Kidney glomerular epithelial cell (primary cell): Measurements from ENCODE around the gene ABCG1.
"Not testable (repeated sequence)": the region's sequence is repeated elsewhere in the genome, so short reads cannot be mapped to it uniquely, and the experiment has no call there.

Experiments
- DNase-seq: peaks from one replicate; lab custom pipeline; 2025; lab: John Stamatoyannopoulos, UW

The ABCG1 gene

GRCh38 chr21:42291751-42292562 lies 73.0 kb downstream of the ABCG1 start:
- DNase-seq = no peak

DNA sequence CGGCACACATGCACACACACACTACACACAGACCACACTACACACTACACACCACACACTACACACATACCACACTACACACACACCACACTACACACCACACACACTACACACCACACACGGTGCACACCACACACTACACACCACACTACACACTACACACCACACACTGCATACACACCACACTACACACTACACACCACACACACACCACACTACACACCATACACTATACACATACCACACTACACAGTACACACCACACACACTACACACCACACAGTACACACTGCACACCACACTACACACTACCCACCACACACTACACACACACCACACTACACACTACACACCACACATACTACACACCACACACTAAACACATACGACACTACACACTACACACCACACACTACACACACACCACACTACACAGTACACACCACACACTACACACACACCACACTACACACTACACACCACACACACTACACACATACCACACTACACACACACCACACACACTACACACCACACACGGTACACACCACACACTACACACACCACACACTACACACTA lies 73.7 kb downstream of the ABCG1 start:
- not testable (repeated sequence) for DNase-seq

DNA sequence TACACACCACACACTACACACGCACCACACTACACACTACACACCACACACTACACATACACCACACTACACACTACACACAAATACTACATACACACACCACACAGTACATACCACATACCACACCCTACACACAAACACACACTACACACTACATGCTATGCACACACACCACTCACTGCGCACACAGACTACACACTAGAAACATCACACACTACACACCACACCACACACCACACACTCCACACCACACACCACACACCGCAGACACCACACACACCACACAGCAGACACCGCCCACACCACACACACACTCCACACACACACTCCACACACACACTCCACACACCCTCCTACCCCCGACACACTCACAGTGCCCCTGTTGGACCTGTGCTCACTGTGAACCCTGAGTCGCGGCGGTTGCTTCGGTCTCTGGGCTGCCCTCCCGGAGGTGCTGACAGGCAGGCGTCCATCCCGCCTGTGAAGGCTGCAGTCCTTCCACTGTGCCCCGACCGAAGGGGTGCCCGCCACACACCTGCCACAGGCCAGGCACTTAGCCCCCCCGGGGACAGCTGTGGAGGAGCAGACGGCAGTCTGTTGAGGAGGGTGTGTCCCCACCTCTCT lies 74.8 kb downstream of the ABCG1 start:
- no peak for DNase-seq

GRCh38 chr21:42294273-42294880 lies 75.4 kb downstream of the ABCG1 start:
- DNase-seq = no peak

GRCh38 chr21:42295845-42296244 lies 76.9 kb downstream of the ABCG1 start:
- no peak for DNase-seq

DNA sequence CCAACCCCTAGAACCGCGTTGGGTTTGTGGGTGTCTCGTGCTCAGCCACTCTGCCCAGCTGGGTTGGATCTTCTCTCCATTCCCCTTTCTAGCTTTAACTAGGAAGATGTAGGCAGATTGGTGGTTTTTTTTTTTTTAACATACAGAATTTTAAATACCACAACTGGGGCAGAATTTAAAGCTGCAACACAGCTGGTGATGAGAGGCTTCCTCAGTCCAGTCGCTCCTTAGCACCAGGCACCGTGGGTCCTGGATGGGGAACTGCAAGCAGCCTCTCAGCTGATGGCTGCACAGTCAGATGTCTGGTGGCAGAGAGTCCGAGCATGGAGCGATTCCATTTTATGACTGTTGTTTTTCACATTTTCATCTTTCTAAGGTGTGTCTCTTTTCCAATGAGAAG lies 77.6 kb downstream of the ABCG1 start:
- DNase-seq = no peak

DNA sequence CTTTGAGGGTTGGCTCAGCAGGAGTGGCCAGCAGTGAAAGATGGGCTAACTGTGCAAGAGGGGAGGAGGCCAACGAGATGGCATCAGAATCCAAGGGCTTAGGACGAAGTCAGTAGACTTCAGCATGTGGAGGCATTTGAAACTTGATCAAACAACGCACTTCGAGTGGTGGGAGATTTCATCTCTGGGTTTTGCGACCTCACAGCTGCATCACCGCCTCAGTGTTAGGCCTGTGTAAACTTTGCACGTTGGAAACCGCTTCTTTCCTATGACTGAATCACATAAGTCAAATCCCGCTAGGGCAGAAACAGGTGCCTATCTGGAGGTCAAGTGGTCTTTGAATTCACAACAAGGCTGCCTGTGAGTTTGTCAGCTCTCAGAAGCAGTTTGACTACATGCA lies 78.4 kb downstream of the ABCG1 start:
- DNase-seq = no peak

DNA sequence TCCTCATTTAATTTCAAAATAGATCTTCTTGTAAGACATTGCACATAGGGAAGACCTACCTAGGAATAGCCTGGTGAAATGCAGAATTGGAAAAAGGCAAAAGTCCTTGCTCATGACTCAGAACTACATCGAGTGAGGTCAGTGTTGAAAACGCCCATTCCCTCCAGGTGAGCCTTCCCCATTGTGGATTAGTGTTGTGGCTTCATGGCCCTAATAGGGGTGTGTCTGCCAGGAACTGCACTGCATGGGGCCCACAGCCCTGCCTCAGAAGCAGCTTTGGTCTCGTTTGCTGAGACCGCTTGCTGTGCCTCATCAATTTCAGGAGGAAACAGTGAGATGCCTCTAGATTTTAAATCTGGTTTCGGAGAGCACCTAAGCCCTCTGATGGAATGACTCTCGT lies 79.3 kb downstream of the ABCG1 start:
- no peak for DNase-seq

GRCh38 chr21:42298657-42299056 lies 79.7 kb downstream of the ABCG1 start:
- no peak for DNase-seq

GRCh38 chr21:42299324-42300044 lies 80.5 kb downstream of the ABCG1 start:
- DNase-seq = no peak

GRCh38 chr21:42300045-42300583 lies 81.2 kb downstream of the ABCG1 start:
- DNase-seq = no peak

DNA sequence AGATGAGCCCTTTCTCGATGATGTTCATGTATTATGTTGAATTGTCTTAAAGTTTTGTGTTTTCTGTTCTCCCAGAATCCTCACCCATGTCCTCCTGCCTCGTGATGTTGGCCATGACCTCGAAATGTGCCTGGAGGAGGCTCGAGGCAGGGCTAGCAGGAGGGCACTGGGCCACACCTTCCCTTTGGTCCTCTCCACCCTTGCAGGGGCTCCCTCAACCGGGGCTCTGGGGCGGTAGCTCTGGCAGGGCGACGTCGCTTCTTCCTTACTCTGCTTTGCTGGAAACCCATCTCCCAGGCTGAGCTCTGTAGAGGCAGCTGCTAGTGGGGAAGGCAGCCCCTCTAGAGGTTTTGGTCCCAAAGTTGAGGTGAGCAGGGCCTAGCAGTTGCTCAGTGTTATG lies 82.0 kb downstream of the ABCG1 start:
- DNase-seq = no peak

DNA sequence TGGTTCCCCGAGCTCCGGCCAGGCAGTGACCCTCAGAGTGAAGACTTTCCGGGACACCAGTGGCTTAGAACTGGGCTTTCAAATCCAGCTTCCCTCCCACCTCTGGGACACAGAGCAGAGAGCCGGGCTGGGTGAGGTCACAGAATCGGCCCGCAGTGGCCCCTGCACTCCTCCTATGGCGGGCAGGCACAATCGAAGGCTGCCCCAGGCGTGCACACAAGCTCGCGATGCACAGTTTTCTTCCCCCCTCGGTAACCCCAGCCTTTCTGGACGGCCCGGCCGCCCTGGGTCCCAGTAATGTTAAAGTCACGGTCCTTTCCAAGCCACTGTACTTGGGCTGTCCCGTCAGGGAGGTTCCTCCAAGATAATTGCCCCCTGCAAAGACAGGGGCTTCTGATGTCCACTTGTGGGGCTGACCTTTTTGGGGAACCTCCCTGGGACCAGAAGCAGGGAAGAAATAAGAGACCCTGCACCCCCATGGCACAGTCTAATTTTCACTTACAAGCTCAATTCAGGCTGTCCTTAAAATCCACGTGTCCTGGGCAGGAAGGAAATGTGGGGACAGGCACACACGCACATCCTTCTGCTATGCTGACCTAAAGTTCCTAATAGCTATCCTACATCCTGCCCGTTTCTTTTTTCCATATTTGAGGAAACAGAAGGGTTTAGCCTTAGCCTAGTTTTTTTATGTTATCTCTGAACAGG lies 82.6 kb downstream of the ABCG1 start:
- no peak for DNase-seq

DNA sequence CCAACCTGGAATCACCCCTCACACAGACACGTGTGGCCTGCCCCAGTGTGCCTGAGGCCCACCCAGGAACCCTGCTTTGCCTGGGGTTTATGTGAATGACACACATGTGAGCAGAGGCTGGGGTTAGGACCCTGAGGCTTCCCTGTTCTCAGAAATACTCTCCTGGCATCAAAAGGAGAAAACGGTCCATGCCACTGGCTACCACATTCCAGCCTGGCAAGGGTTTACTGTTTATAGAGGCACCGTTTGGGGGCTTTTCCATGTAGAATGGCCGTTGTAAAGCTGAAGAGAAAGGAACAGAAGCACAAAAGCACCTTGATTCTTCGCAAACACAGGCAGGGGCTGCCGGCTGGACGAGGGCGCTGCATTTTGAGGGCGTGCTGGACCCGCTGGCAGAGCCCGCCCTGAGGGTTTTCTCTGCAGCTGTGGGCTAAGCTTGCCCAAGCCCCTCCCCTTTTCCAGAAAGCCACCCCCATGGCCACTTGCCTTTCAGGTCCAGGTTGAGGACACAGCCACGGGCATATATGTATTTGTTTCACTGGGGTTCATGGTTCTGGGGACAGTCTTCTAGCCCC lies 83.2 kb downstream of the ABCG1 start:
- DNase-seq = no peak

DNA sequence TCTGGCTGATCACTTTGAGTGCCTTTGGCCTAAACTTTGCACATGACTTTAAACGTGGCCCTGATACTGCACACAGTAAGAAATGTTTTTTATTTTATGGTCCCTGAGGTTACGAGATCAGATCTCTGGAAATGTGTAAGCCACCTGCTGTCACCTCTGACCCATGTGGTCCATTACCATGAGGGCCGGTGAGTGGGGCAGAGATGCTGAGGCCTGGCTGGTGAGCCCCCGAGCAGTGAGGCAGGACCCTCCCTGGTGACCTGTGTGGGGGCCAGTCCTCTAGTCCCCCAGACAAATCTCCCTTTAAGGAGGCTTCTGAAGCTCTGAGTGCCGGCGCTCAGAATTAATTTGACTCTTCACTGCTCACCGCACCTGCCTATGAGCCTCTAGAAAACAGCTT lies 83.9 kb downstream of the ABCG1 start:
- DNase-seq = no peak

DNA sequence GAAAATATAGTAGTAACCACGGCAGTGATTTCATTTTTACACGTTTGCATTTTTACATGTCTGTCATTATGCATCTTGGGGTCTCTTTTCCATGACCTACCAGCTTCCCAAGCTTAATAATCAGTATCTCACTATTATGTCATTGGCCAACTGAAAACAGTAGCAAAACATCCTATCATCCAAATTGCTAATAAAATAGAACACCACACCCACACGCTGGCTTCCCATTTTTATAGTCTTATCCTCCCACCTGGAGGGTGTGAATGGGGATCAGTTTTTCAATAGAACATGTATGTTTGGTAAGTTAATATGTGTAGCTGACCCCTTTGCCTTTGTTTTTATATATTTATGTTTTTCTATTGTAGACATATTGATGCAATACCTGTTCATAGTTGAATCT lies 84.5 kb downstream of the ABCG1 start:
- DNase-seq = no peak

DNA sequence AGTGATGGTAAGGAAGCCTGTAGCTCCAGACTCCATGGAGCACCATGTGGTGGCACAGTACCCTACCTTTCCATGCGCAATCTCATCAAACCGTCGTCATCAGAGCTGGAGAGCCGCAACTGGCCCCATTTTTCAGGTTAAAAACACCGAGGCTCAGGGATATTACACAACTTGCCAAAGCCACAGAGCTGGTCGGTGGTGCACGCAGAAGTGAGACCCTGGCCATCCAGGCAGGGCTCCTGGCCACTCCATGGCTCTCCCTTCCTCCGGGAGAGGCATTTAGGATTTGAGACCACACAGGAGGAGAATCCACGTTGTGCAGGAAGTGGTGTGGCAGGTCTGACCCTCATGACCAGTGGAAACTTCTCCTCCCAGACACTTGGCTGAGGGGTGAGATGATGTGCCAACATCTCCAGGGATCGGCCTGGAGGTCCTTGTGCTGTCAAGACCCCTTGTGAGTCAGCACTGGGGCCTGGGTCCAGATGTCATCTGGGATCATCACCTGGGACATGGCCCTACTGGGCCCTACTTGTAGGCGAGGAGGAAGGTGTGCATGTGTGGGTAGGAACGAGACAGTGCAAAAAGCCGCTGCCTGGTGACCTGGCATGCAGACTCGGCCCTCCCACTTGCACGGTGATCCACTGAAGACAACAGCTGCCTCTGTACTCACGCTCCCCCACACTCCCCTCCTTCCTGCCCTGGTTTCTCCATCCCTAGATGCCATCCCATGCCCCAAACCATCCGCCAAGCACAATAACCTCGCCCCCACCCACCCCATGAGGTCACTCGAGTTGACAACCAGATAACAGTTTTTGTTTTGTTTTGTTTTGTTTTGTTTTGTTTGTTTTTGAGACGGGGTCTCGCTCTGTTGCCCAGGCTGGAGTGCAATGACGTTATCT lies 85.9 kb downstream of the ABCG1 start:
- no peak for DNase-seq

- DNase-seq = no peak
Measured at GRCh38 chr21:42305707-42306147, 86.8 kb downstream of the ABCG1 start.

DNA sequence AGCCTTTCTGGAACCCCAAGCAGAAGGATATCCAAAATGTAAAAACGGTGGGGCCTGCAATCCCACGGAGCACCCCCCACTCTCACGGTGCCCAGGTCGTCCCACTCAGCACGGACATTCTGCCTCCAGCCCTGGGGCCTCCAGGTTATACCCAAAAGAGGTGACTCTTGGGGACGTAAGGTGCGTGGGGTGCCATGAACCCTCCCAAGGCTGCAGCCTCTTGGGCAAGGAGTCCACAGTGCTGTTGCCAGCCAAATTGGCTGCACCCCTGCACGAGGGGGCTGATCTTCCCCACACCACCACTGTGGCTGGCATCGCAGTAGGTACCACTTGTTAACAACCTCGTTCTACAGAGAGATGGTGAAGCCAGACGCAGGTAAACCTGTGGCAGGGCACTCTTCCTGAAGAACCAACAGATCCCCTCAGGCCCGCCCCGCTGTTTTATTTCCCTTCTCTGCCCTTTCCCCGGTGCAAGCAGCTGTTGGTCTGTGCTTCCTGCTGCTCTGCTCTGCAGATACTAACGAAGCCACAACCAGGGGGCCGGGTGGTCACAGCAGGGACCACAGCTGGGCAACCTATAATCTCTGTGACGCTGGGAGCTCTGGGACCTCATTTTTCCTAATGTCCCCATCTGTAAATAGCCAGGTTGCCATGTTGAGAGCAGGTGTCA lies 87.6 kb downstream of the ABCG1 start:
- DNase-seq = no peak
